ENCODE measurements around the gene SCAMP2. TPM values are rescaled to one million over a fixed set of nuclear protein-coding genes. Genes with fewer than 3 reads are reported as not detected.

The SCAMP2 gene
- total RNA-seq, 1 donor from 2014 or later: 32.5 TPM

DNA sequence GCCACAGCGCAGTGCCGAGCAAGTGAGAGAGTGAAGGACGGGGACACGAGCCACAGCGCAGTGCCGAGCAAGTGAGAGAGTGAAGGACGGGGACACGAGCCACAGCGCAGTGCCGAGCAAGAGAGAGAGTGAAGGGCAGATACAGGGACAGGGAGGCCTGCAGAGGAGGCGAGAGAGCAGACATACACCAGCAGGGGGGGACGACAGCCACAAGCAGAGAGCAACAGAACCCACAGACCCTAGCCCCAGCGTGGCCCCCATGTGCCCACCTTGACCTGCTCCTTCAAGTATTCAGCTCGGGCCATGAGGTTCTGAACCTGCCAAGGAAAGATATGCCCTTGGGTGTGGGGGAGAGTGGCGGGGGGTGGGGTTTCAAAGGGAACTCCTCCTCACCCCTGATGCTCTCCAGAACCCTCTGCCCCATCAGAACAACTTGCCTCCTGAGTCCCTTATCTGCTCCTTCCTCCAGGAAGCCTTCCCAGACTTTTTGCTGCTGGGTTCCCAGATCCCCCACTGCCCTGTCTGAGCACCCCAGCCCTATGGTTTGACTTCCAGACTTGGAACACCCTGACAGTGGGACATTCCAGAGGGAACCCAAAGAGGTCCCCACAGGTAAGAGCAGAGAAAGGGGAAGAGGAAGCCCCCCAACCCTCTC lies 35.6 kb downstream of the SCAMP2 start:
- DNase-seq: no peak

DNA sequence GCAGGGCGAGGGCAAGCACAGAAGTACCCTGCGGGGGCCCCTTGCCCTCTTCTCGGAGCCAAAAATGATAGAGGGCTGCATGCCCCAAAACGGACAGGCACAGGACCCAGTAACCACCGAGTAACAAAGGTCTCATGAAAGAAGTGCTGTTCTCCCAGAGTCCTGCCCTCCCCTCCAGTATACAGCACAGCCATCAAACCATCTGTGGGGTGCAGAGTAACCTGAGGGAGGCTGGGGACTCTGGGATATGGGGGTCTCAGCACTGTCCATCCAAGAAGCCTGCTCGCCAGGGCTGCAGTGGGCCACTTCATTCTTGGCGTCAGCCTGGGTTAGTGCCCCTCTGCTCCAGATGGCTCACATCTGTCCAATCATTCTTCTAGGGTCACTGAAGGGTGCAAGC lies 36.3 kb downstream of the SCAMP2 start:
- DNase-seq: no peak

DNA sequence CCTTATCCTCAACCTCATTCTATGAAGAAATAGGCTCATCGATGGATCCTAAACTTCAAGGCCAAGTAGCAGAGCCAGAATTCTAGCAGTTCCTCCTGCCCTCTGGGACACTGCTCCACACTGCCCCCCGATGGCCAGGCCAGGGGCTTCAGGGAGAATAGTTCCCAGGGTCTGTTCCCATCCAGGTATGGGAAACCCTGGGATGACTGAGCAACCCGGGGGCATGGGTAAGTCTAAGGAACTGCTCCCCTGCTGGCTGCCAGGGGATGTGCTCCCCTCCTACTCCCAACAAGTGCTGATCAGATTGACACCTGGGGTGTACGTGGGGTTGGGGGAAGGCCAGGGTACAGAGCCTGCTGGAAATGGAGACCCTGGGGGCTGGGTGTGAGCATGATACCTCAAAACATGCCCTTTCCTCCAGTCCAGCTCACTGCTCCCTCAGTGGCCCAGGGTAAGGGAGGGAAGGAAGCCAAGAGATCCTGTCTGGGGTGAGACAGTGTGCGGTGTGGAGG lies 37.8 kb downstream of the SCAMP2 start:
- DNase-seq: peak; percentile 72

DNA sequence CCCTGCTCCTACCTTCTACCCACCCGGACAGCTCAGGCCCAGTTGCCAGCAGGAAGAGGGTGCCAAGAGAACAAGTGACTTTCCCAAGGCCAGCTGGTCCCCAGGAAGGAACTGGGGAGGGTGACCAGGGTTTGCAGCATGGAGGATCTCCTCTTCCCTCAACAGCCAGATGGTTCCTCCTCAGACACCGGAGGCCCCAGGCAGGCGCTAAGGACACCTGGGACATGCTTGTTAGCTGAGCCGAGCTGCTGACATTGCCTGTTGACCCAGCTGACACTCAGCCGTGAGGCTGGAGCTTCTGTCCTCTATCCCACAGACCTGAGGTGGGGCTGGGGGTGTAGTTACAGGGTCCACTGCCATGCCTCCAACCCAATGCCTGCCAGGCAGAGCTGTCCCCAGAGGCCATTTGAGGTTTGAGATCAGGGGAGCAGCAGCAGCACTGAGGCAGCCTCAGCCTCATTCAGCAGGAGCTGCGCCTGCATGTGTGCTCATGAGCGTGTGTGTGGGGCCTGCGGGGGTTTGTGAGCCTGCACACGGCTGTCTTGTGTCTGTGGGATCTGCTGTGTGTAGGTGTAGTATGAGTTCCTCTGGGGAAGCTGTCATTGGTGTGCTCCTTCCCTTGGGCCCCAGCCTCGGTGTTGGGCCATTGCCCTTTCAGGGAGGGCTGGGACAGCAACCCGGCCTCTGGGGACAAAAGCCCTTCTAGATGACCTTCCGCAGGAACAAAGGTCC lies 39.6 kb downstream of the SCAMP2 start:
- no peak for DNase-seq

DNA sequence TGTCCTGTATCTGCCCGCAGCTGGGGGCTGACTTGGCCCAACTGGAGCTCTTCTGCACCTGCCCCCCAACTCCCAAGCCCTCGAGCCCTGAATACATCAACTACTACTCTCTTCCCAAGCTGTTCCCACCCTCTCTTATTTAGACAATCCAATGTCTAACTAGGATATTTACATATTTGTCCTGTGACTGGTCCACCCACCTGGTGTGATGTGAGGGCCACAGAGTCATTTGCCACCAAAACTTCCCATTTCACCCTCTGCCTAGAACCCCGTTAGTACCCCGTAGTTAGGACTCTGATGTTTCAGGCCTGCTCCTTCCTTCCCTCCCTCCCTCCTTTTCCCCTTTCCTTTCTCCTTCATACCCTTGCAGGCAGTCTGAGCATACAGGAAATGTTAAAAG lies 40.3 kb downstream of the SCAMP2 start:
- no peak for DNase-seq

DNA sequence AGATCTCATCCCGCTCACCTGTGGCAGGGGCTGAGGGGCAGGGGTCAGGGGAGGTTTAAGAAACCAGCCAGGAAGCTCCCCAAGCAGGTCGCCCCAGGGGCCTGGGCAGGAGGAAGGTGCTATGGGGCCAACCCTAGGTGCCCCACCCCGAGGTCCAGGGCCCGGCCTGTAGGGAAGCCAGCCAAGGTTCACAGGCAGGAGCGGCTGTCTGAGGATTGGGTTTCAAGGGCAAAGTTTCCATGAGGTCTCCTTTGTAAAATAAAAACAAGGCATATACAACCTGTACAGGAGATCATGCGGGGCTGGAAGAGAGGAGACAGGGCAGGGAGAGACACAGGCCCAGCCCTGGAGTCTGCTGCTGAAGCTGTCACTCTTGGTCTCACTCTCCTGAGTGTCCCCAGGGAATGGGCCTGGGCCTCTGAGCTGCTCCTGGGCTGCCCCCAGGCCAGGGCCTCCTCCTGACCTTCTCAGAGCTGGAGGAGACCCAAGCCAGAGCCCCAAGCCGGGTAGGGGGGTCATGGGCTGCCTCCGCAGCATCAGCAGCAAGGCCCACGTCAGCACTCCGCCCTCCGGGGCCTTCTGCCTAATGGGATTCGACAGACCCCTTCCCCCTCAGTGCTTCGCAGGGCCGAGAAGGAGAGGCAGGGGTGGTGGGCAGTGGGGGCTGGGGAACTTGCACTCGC lies 41.2 kb downstream of the SCAMP2 start:
- DNase-seq: no peak

DNA sequence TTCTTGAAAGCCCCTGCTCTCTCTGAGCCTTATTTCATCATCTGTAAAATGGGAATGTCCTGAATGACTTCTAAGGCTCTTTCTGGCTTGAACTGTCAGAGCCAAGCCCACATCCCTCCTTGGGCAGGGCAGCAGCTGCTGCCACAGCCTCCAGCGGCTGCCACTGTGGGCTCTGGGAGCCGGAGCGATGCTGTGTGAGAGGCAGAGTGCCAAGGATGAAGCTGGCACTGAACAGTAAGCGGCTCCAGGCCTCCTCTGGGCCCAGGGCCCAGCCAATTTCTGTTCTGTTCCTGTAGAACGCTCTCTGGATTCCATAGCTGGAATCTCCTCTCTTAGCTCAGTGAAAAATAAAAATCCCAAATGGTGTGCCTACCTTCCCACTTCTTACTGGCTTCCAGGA lies 42.3 kb downstream of the SCAMP2 start:
- DNase-seq: no peak

DNA sequence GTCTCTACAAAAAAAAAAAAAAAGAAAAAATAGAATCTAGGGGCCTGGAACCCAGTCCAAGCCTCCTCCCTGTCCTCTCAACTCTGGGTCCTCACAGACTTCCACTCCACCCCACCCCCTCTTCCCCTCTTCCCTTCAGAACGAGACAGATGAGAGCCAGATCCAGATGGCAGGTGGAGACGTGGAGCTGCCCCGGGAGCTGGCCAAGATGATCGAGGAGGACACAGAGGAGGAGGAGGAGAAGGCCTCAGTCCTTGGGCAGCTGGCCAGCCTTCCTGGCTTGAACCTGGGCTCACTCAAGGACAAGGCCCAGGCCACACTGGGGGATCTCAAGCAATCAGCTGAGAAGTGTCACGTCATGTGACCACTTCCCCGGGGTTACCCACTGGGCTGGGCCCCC lies 43.2 kb downstream of the SCAMP2 start:
- DNase-seq: no peak

DNA sequence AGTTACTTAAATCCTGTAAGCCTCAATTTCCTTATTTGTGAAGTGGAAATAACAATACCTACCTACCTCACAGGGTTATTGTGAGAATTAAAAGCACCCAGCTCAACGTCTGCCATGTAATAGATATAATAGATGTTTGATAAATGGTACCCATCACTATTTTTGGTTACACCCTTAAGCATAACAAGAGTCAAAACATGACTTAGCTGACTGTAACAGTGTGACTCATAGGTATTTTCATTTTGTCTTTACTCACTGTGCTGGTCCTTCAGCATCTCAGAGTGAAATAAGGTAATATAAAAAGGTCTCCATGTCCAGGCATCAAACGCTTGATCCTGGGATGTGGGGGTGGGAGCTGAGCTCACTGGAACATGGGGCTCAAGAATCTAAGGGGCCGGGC lies 43.7 kb downstream of the SCAMP2 start:
- no peak for DNase-seq

DNA sequence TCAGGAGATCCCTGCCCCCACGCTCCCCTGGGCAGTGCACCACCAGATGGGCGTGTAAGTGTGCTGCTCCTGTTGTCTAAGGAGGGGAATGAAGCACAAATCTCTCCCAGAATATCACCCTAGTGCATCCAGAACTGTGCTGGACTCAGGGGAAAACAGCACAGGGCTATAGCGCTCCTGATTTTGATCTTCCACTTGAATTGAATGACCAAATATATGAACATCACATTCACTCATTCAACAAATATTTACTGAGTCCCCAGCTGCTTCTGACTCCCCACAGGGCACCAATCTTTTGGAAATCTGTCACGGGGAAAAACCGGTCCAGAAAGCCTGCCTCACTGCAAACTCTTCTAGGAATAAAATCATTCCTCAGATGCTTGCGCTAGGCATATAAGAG lies 44.3 kb downstream of the SCAMP2 start:
- DNase-seq: no peak

DNA sequence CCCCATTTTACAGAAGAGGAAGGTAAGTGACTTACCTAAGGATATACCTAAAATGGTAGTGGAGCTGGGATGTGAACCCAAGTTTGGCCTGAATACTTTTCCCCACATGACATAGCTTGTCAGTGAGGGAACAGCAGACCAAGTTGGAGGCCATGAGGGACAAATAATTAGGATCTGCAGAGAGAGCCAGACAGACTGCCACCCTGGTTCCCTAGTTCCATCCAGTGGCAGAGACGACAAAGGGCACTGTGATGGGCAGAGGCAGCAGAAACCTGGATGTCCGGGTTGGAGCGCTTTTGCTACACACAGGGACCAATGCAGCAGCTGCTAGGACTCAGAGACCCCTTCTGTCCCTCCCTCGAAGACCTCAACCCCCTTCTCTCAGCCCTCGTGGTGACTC lies 45.6 kb downstream of the SCAMP2 start:
- DNase-seq: no peak

DNA sequence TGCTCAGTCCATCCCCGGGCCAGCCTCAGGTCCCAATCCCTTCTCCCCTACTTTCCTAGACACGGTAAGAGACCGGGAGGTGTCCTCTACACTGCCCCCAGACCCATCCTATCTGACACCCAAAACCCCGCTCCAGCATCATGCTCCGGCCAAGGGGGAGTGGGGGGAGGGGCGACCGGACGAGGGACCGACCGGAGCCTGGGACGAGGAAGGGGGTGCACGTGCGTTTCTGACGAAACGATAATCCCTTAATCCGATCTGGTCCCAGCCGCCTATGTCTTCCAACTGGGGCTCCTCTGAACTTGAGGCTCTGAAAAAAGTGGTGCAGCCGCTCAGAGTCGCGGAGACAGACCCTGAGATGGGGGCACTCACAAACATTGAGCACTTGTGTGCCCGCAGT lies 46.2 kb downstream of the SCAMP2 start:
- no peak for DNase-seq

DNA sequence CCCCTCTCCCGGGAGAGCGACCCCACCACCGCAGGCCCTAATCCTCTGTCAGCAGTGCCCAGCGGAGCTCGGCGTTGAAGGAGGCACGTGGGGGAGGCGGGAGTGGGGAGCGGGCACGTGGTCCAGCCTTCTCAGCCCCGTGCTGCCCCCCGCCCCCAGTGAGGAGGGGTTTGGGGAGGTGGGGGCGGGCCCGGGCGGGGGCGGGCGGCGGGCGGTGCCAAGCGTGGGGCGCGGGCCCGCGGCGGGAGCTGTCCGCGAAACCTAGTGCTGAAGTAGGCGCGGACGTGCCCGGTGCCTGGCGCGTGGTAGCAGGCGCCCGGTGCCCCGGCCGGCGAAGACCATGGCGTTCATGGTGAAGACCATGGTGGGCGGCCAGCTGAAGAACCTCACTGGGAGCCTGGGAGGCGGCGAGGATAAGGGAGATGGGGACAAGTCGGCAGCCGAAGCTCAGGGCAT lies 46.8 kb downstream of the SCAMP2 start, which contains the start of gene CPLX3:
Gene CPLX3, plus strand, starts transcription at position 264 of the 456 bp plus-strand sequence. Its CDS starts 77 bp downstream, at position 341.
- peak; percentile 40 for DNase-seq

DNA sequence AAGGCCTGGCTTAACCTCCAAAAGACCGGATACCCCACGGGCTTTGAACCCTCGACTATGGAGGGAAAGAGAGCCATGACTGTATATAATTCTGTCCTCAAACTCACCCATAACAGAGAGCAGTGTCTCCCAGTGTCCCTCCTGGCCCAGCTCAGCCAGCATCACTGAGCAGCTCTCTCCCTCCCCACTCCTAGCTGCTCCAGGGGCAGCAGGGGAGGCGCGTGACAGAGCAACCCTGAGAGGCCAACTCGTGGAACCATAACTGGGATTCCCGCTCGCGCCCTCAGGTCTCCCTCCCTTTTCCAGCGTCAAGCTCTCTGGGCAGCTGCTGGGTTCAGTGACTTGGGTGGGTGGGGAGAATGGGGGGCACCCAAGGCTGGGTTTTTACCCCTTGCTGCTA lies 47.3 kb downstream of the SCAMP2 start:
- DNase-seq: no peak

DNA sequence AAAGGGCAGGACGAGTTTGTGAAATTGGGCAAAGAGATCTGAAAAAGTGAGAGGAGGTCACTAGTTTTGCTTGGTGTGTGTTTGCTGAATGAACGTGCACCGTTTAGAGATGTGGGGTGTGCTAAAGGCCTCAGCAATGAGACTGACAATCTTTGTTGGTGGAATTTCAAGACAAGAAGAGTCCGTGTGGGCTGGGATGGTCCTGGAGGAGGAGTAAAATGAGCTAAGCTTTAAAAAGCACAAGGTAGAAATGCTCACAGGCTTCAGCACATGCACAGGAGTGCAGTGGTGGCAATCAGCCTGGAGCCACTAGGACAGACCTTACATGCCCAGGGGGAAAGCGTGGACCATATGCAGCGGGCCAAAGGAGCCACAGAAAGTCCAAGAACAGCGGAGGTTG lies 48.2 kb downstream of the SCAMP2 start:
- DNase-seq: no peak

DNA sequence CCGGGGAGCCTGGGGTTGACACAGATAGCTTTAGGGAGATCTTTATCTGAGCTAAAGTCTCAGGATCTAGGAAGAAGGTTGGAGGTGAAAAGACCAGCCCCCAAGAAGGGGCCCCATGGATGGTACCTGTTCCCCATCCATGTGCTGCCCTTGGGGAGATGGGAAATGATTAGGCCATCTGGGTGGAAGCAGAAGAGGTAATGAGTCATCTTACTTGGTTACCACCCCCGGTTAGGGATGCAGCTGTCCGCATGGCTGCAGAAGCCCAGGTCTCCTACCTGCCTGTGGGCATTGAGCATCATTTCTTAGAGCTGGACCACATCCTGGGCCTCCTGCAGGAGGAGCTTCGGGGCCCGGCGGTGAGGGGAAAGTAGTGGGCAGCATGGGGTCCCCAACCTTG lies 49.8 kb downstream of the SCAMP2 start:
- no peak for DNase-seq

DNA sequence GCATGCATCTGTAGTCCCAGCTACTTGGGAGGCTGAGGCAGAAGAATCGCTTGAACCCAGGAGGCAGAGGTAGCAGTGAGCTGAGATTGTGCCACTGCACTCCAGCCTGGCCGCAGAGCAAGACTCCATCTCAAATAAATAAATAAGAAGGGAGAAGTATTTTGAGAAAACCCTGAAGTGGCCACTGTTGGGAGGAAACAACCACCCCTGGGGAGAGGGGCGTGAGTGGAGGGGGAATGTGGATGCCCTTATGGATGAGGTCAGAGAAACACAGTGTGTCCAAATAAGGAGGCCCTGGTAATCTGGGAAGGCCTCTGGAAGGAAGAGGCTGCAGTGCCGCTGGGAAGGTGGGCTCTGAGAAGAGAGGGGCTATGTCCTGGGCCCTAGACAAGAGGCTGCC lies 50.9 kb downstream of the SCAMP2 start:
- no peak for DNase-seq

DNA sequence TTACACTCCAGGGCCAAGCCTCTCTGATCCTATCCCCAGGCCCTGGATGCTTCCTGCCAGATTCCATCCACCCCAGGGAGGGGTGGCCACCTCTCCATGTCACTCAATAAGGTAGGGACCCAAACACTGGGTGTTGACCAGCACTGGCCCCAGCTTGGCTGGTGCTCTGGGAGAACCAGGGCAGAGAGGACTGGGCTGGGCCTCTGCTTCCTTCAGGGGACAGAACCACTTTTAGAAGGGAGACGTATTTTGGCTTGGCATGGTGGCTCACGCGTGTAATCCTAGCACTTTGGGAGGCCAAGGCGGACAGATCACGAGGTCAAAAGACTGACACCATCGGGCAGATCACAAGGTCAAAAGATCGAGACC lies 51.4 kb downstream of the SCAMP2 start:
- DNase-seq: no peak

DNA sequence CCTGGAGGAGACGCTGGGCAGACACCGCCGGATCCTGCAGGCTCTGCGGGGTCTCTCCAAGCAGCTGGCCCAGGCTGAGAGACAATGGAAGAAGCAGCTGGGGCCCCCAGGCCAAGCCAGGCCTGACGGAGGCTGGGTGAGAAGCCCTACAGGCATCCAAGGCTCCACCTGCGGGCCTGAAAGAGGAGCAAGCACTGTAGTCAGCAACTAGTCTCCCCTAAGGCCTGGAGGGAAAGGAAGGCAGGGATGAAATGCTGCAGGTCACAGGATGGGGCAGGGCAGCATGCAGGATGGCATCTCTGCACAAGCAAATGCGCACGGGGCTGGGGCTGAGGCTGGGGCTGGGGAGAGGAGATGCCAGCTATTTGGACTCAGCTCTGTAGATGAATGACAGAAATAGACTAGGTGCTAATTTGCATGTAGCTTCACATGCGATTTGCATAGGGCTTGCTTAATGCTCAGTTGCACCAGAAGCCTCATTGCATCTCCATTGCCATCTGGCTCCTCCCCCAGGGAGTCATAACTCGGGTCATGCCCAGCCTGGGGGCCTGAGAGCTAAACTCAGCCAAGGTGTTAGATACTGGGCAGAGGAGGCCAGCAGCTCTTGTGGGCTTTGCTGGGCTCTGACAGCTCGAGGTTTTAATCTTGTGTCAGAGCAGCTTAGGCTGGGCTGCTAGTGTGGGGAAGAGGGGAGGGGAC lies 51.9 kb downstream of the SCAMP2 start:
- no peak for DNase-seq

DNA sequence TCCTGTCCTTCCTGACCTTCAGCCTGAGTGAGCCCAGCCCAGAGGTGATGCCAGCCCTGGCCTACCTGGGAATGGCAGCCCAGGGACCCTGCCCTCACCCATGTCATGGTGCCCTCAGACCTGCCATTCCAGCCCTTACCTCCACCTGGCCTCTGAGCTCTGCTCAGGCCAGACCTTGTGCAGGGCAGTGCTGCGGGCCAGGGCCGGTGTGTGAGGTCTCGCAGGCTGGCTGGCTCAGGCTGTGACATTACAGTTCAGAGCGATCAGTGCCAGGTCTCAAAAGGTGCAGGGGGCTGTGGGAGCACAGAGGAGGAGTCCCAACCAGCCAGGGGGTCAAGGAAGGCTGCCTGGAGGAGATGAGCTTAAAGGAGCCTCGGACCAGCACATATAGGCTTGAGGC lies 53.1 kb downstream of the SCAMP2 start:
- DNase-seq: no peak

DNA sequence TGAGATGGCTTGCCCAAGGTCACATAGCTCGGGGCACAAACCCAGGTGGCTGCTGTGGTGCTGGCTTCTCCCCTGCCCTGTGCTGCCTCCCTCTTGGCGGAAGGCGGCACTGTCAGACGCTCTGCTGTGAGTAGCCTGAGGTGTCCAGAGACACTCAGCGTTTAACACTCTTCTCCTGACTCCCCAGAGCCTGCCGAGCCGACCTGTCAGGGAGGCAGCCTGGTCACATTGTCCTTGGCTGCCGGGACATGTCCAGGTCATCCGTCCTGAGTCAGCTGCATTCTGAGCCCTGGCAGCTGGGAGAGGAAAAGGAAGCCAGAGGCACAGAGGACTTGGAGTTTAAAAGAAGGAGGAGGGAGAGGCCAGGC lies 55.8 kb downstream of the SCAMP2 start:
- DNase-seq: peak; percentile 50

DNA sequence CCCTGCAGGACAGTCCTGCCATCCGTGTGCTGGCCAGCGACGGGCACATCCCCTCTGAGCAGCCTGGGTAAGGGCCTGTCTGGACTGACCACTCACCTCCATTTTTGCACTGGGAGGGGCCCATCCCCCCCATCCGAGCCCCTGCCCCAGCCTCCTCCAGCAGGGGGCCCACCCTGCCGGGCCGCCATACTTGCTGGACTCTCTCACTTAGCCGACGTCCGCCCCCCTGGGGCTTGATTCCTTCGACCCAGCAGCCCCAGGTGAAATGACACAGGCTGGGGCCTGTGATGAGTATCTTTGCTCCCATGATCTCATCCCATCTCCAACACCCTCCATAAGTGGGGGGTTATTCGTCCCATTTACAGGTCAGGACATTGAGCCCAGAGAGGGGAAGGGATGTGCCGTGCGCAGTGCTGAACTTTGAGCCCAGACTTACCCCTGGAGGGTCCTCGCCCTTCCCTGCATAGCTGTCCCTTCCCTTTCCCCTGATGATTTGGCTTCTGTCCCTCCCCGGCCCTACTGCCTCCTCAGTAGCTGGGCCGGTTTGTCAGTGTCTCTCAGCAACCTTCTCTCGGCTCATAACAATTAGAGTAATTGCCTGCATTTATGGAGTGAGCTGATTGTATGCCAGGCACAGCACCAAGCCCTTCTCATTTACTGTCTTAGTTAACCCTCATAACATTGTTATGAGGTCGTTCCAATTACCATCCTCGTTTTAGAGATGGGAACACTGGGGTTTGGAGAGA lies 56.4 kb downstream of the SCAMP2 start:
- no peak for DNase-seq

Measured in dermis blood vessel endothelial cell (primary cell).